HCT116 (cell line): ENCODE measurements around the gene C8A. TPM values are rescaled to one million over a fixed set of nuclear protein-coding genes. Genes with fewer than 3 reads are reported as not detected.

Experiments used
- ATAC-seq: fragments of 200-7000 bp; cut with Tn5 transposase; 2 replicates; pipeline ENCODE4 v1.9.1; 2020; ENCODE audit warnings: mild to moderate bottlenecking, moderate library complexity
- BruUV-seq: library from RNA; stranded (reverse); fragments of 400-500 nt; replicated peaks from 2 replicates; lab custom pipeline; 2021; lab: Mats Ljungman, UMichigan
- CTCF ChIA-PET: fragments of 300-600 bp; sonication (Branson Sonifier 250); formaldehyde crosslinking; loops from one replicate; lab custom pipeline; 2021; ENCODE audit warnings: antibody characterized with exemption; lab: Charles Lee
- POLR2A ChIA-PET: fragments of 300-600, 350-600 bp; sonication (Branson Sonifier 250); formaldehyde crosslinking; loops from one replicate; lab custom pipeline; 2021; ENCODE audit warnings: antibody characterized with exemption; lab: Charles Lee
- RAD21 ChIA-PET, 2 experiments: fragments of 300-600 bp; sonication (Branson Sonifier 250); formaldehyde crosslinking; loops; one replicate each; lab custom pipeline; 2023; ENCODE audit warnings: low total read pairs in 2 of 2; ENCODE audit not compliant: uncharacterized antibody in 2 of 2, unreplicated experiment in 2 of 2, low non-redundant PET in 1 of 2; lab: Charles Lee
- DNase-seq: peaks from one replicate; pipeline ENCODE4 v3.0.0-alpha.2; 2010; ENCODE audit warnings: low read depth, low spot score
- H2AFZ ChIP-seq: fragments of 200-600 bp; shearing (Covaris generic), sonication (generic); 2 replicates; pipeline ENCODE4 v1.6.1; 2017; ENCODE audit warnings: low read depth, mixed run types, mixed read lengths, antibody characterized with exemption, low read length; ENCODE audit not compliant: poor library complexity, severe bottlenecking
- H3K27ac ChIP-seq: 2 replicates; pipeline ENCODE4 v1.5.1; 2012; ENCODE audit warnings: low read depth, low read length
- H3K27me3 ChIP-seq: fragments of 200-600 bp; sonication (generic); 2 replicates; pipeline ENCODE4 v1.6.1; 2016; ENCODE audit warnings: mixed run types, low read length, mixed read lengths; ENCODE audit not compliant: insufficient read depth
- H3K36me3 ChIP-seq, 2 experiments: fragments of 200-500 bp in 1 of 2; fragments of 200-600 bp in 1 of 2; sonication (Bioruptor generic) in 1 of 2; sonication (generic) in 1 of 2; 2 replicates each; pipeline versions ENCODE4 v1.5.1 to v1.6.1; 2014 to 2016; ENCODE audit warnings: low read length in 2 of 2, inconsistent platforms in 1 of 2, mixed read lengths in 1 of 2, mixed run types in 1 of 2; ENCODE audit not compliant: insufficient read depth in 2 of 2, control insufficient read depth in 1 of 2
- H3K4me1 ChIP-seq, 2 experiments: fragments of 200-600 bp in 1 of 2; sonication (generic) in 1 of 2; 2 replicates each; pipeline versions ENCODE4 v1.5.1 to v1.6.1; 2012 to 2017; ENCODE audit warnings: low read length in 2 of 2, inconsistent platforms in 1 of 2, mild to moderate bottlenecking in 1 of 2, mixed read lengths in 1 of 2, mixed run types in 1 of 2, moderate library complexity in 1 of 2; ENCODE audit not compliant: insufficient read depth in 2 of 2, control insufficient read depth in 1 of 2
- H3K4me2 ChIP-seq: fragments of 200-600 bp; sonication (generic); 2 replicates; pipeline ENCODE4 v1.6.1; 2017; ENCODE audit warnings: mixed run types, low read length, mixed read lengths
- H3K4me3 ChIP-seq, 2 experiments: fragments of 200-600 bp in 1 of 2; sonication (generic) in 1 of 2; replicated peaks in 1 of 2; 2 replicates each; pipeline ENCODE4 v1.5.1; 2011 to 2016; ENCODE audit warnings: low read length in 2 of 2, control low read depth in 1 of 2, low read depth in 1 of 2, mild to moderate bottlenecking in 1 of 2, mixed read lengths in 1 of 2, mixed run types in 1 of 2
- H3K79me2 ChIP-seq: fragments of 200-600 bp; sonication (generic); 2 replicates; pipeline ENCODE4 v1.6.1; 2017; ENCODE audit warnings: mild to moderate bottlenecking, mixed run types, low read length, moderate library complexity, mixed read lengths; ENCODE audit not compliant: insufficient read depth
- H3K9ac ChIP-seq: fragments of 200-600 bp; sonication (generic); 2 replicates; pipeline ENCODE4 v1.6.1; 2016; ENCODE audit warnings: low read length, mixed read lengths
- H3K9me2 ChIP-seq: fragments of 200-600 bp; sonication (generic), shearing (Covaris generic); 2 replicates; pipeline ENCODE4 v1.6.1; 2017; ENCODE audit warnings: mixed run types, mild to moderate bottlenecking, moderate library complexity; ENCODE audit not compliant: insufficient read depth
- H3K9me3 ChIP-seq, 2 experiments: fragments of 200-500 bp in 1 of 2; fragments of 200-600 bp in 1 of 2; sonication (Bioruptor generic) in 1 of 2; sonication (generic) in 1 of 2; 2 replicates each; pipeline ENCODE4 v1.6.1; 2014 to 2017; ENCODE audit warnings: low read length in 2 of 2, mixed read lengths in 2 of 2, inconsistent platforms in 1 of 2, low read depth in 1 of 2, mild to moderate bottlenecking in 1 of 2, mixed run types in 1 of 2, moderate library complexity in 1 of 2; ENCODE audit not compliant: control insufficient read depth in 1 of 2, insufficient read depth in 1 of 2
- H4K20me1 ChIP-seq: fragments of 200-600 bp; sonication (generic), shearing (Covaris generic); 2 replicates; pipeline ENCODE4 v1.6.1; 2017; ENCODE audit warnings: mixed run types, mild to moderate bottlenecking, moderate library complexity; ENCODE audit not compliant: insufficient read depth
- ATF3 ChIP-seq: IDR thresholded peaks from 2 replicates; pipeline ENCODE4 v1.6.1; 2012
- CBX3 ChIP-seq: IDR thresholded peaks from 2 replicates; pipeline ENCODE4 v1.6.1; 2012; ENCODE audit warnings: low read depth
- CEBPB ChIP-seq: IDR thresholded peaks from 2 replicates; pipeline ENCODE4 v1.6.1; 2012; ENCODE audit warnings: low read depth
- ELF1 ChIP-seq: IDR thresholded peaks from 2 replicates; pipeline ENCODE4 v1.6.1; 2012; ENCODE audit warnings: low read depth, borderline replicate concordance
- EZH2 ChIP-seq: fragments of 200-600 bp; sonication (generic); IDR thresholded peaks from 2 replicates; pipeline ENCODE4 v1.6.1; 2017; ENCODE audit warnings: antibody characterized with exemption, mixed run types
- EZH2phosphoT487 ChIP-seq: fragments of 200-600 bp; IDR thresholded peaks from 2 replicates; pipeline ENCODE4 v1.6.1; 2018; ENCODE audit warnings: antibody characterized with exemption, borderline replicate concordance
- JUND ChIP-seq: IDR thresholded peaks from 2 replicates; pipeline ENCODE4 v1.6.1; 2012
- MAX ChIP-seq: IDR thresholded peaks from 2 replicates; pipeline ENCODE4 v1.6.1; 2012
- POLR2AphosphoS5 ChIP-seq: IDR thresholded peaks from 2 replicates; pipeline ENCODE4 v1.6.1; 2011; ENCODE audit warnings: mild to moderate bottlenecking, low read depth, low read length, moderate library complexity
- SIN3A ChIP-seq: IDR thresholded peaks from 2 replicates; pipeline ENCODE4 v1.6.1; 2012; ENCODE audit warnings: low read depth
- SP1 ChIP-seq: IDR thresholded peaks from 2 replicates; pipeline ENCODE4 v1.6.1; 2012; ENCODE audit warnings: low read depth
- SRF ChIP-seq: IDR thresholded peaks from 2 replicates; pipeline ENCODE4 v1.6.1; 2012; ENCODE audit warnings: low read depth
- TCF7L2 ChIP-seq: IDR thresholded peaks from 2 replicates; pipeline ENCODE4 v1.7.0; 2011; ENCODE audit warnings: borderline replicate concordance, inconsistent platforms; ENCODE audit not compliant: insufficient read depth, insufficient read length; ENCODE audit errors: extremely low read depth
- YY1 ChIP-seq: IDR thresholded peaks from 2 replicates; pipeline ENCODE4 v1.6.1; 2011; ENCODE audit warnings: low read length, low read depth, moderate library complexity, mild to moderate bottlenecking; ENCODE audit not compliant: insufficient replicate concordance; ENCODE audit errors: extremely low read depth
- ZBTB33 ChIP-seq: IDR thresholded peaks from 2 replicates; pipeline ENCODE4 v1.6.1; 2011; ENCODE audit warnings: mild to moderate bottlenecking, low read length, moderate library complexity; ENCODE audit not compliant: insufficient replicate concordance; ENCODE audit errors: extremely low read depth
- ZFX ChIP-seq: fragments of 450-650 bp; IDR thresholded peaks from 2 replicates; pipeline ENCODE4 v1.6.1; 2017
- ZNF274 ChIP-seq: fragments of 200-500 bp; sonication (Bioruptor generic); IDR thresholded peaks from 2 replicates; pipeline ENCODE4 v1.6.1; 2014; ENCODE audit warnings: mild to moderate bottlenecking, low read depth, low read length, inconsistent platforms
- intact Hi-C: fragments of 100-400 bp; cut with micrococcal nuclease; formaldehyde crosslinking; loops from 2 replicates; pipeline ENCODE4 v1.10.0; 2022
- total RNA-seq: library from RNA; stranded (reverse); gene quantifications from one replicate; pipeline ENCODE4 v1.2.1, GENCODE V29; 2021; ENCODE audit not compliant: unreplicated experiment

Gene C8A
- total RNA-seq, 1 experiment from 2014 or later, result 0.10 TPM

- no peak for TF ChIP-seq CEBPB
- no peak for TF ChIP-seq SRF
- no peak for TF ChIP-seq ATF3
- no peak for TF ChIP-seq ZFX
- no peak for TF ChIP-seq POLR2AphosphoS5
- no peak for TF ChIP-seq JUND
- TF ChIP-seq SIN3A, result no peak
- TF ChIP-seq ELF1, result no peak
- no peak for TF ChIP-seq ZBTB33
- TF ChIP-seq EZH2phosphoT487, result no peak
- TF ChIP-seq EZH2, result no peak
- TF ChIP-seq TCF7L2, result no peak
- no peak for TF ChIP-seq MAX
- no peak for TF ChIP-seq ZNF274
- TF ChIP-seq SP1, result no peak
- TF ChIP-seq CBX3, result no peak
- no peak for TF ChIP-seq YY1
- Histone ChIP-seq H3K4me2 (no peak overlapping the region), H3K36me3 (no peaks in the 10 kb centered on the region), H4K20me1 (no peaks in the 10 kb centered on the region), H3K4me3 (no peak overlapping the region), H2AFZ (no peak overlapping the region), H3K27me3 (no peaks in the 10 kb centered on the region), H3K79me2 (no peaks in the 10 kb centered on the region), H3K27ac (no peak overlapping the region), H3K4me1 (no peaks in the 10 kb centered on the region), H3K9ac (no peak overlapping the region), H3K9me2 (no peaks in the 10 kb centered on the region), H3K9me3 (no peaks in the 10 kb centered on the region)
- DNase-seq, result no peak
- CTCF ChIA-PET, result no interaction called here
- ATAC-seq, result no peak
- intact Hi-C loops, result no loop called here
- RAD21 ChIA-PET, result no interaction called here
- no TSS peak for BruUV-seq
- POLR2A ChIA-PET, result no interaction called here
These were observed 84.6 kb downstream of the C8A start for GRCh38 chr1:56939209-56939608.
